GM12872 (cell line): ENCODE measurements around the gene MIEF1.

Experiments
- TF ChIP-seq, protein P1 (sequence below): IDR thresholded peaks from 3 replicates; pipeline ENCODE4 v1.5.1; 2011; ENCODE audit warnings: low read depth, mild to moderate bottlenecking, low read length, moderate library complexity; ENCODE audit not compliant: insufficient read depth

The MIEF1 gene

DNA sequence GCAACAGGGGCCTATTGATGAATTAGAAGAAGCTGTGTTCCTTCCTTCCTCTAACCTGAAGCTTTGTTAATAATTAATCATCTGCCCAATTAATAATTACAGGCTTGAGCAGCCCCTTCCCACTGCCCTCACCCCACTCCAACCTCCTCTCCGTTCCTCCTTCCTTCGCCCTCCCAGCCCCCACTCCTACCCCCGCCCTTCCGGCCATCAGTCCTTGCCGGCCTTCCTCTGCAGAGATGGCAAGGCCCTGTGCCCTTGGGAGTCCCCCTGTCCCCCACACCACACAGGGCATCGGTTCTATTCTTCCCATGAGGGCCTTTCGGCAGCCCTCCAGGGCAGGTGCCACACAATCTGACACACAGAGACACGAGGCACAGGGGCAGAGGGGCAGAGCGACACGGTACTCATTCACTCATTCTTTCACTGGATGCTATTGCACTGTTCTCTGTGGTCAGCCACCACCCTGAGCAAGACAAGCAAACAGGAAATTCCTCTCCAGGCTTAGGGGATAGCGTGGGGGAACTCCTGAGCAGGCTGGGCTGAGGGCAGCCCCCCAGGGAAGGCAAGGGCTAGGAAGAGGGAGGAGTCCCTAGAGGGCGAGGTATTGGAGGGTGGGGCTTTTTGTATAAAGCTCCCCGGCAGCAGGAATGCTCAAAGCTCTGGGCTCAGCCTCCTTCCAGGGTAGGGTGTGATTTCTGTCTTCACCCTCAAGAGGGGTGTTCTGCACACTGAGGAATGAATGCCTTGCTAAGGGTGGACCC, 30.5 kb upstream of the MIEF1 start:
- TF ChIP-seq, protein P1, sequence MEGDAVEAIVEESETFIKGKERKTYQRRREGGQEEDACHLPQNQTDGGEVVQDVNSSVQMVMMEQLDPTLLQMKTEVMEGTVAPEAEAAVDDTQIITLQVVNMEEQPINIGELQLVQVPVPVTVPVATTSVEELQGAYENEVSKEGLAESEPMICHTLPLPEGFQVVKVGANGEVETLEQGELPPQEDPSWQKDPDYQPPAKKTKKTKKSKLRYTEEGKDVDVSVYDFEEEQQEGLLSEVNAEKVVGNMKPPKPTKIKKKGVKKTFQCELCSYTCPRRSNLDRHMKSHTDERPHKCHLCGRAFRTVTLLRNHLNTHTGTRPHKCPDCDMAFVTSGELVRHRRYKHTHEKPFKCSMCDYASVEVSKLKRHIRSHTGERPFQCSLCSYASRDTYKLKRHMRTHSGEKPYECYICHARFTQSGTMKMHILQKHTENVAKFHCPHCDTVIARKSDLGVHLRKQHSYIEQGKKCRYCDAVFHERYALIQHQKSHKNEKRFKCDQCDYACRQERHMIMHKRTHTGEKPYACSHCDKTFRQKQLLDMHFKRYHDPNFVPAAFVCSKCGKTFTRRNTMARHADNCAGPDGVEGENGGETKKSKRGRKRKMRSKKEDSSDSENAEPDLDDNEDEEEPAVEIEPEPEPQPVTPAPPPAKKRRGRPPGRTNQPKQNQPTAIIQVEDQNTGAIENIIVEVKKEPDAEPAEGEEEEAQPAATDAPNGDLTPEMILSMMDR: 0 out of 3 replicates have a peak, but pooled peaks have one; percentile 13

DNA sequence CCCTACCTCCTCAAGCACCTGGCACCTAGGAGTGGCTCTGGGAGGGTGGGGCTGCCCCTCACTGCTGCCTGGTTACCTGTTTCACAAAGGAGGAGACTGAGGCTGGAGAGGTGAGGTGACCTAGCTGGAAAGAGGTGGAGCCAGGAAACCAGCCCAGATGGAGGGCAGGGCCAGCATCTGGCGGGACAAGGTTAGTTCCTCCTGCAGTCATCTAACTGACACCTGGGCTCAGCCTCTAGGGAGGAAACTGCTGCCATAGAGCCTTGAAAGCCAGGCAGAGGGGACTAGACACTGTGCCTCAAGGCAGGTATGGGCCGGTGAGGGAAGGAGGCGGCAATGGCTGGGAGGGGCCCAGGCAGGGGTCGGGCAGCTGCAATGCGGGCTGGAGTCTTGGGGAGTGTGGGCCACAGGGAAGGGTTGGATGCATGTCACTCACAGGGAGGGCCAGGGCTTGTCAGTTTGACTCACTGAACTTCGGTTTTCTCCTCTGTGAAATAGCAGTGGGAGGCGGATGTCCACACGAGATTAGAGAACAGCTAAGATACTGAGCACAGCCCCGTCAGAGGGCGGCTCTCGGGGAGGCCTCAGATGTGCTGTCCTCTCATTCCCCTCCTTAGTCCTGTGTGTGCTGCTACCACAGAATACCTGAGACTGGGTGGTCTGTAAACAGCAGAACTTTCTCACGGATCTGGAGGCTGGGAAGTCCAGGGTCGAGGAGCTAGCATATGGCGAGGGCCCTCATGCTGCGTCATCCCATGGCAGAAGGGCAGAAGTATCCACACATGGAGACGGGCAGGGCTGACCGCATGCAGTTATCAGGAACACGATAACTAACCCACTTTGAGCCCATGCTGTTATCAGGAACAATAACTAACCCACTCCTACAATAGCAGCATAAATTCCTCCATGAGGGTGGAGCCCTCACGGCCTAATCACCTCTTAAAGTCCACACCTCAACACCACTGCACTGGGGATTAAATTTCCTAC, 29.2 kb upstream of the MIEF1 start:
- TF ChIP-seq, protein P1: no peak

DNA sequence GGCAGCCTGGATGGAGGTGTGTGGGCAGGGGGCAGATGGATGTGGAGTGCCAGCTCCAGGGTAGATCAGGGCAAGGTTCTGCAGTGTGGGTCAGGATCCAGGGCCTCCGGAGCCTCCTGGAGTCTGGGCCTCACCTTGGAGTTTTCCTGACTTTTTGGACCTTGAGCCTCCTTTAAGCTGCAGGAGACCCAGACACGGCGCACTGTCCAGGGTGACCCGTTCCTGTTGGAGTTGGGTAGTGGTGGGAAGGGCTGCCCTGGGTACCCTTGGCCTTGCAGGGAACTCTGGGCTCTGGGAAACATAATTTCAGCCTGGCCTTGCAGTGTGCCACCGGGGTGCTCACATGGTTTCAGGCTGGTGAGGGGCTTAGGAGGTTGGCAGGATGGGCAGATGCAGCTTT, 28.2 kb upstream of the MIEF1 start:
- TF ChIP-seq, protein P1: no peak

DNA sequence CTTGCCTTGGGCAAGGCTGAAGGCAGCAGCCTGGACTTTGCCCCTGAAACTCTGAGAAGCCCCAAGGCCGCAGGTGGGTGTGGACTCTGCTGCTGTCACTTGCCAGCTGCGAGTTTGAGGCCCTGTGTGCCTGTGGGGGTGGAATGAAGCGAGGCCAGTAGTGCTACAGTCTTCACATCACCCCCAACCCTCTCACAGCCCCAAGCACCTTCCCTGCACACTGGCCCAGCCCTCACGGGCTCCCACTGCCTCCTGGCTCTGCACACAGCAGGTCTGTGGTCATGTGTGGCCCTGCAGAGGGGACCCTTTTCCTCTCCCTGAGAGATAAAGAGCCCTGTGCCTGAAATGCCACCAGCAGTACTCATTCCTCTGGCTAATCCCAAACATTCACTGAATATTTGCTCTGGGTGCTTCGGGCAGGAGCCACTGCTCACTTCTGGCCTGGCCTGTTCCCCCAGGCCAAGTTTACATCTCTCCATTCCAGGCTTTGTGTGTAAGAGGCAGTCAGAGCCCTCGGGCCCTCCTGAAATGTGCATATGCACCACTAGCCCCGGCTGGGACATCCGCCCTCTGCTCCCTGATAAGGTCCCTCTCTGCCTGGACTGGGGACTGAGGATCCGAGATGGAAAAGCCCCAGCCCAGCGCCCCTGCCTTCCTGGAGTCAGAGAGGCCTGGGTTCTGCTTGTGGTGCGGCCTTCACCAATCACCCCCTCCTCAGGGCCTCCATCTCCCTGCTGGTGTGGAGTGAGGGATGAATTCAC, 27.6 kb upstream of the MIEF1 start:
- TF ChIP-seq, protein P1: no peak

DNA sequence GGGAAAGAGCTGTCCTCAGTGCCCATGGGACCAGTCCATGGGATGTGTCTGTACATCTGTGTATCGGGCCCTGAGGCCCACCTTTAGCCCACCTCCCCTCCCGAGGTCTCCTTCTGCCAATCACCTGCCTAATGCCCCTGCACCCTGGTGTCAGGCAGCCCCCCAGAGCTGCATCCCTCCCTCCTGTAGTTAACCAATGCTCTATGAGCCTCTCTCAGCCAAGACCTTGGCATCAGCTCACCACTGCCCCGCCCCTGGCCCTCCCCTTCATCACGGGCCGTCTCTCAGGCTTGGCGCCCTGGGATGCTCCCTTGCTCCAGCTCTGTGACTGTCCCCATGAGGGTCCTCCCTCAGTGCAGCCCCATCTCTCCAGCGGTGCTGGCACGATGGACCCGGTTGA, 26.8 kb upstream of the MIEF1 start:
- TF ChIP-seq, protein P1: no peak

DNA sequence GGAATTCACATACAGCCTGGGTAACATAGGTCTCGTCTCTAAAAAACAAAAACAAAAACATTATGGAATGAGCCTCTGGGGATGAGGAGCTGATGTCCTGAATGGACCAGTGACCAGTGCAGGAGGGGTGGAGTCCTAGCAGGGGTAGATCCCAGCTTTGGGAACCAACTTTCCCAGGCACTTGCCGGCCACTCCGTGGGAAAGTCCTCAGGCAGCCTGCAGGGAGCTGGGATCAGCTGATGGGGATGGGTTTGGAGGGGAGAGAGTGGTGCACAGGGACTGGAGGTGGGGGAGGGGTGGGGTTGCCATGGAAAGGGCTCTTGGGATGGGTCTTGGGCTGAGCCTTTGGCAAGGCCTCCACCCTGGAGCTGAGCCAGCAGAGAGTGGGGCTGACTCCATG, 26.2 kb upstream of the MIEF1 start:
- TF ChIP-seq, protein P1: no peak

DNA sequence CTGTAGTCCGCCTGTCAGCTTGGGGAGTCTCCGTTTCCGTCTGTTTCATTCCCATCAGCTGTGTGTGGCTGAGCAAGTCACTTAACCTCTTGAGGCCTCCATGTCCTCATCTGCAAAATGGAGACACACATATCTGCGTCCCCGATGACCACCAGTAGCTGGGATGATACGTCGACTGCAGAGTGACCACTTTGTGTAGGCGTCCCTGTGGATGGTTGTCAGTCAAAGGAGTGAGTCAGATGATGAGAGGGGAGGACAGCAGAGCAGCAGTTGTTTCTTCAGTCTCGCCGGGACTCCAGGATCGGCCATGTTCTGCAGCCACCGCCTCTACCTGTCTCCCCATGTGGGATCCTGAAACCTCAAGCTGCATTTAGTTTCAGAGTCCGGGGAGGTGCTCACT, 25.4 kb upstream of the MIEF1 start:
- TF ChIP-seq, protein P1: no peak
